HepG2 (cell line): Measurements from ENCODE around the gene SYNE3. TPM values are rescaled to one million over a fixed set of nuclear protein-coding genes. Genes with fewer than 3 reads are reported as not detected.

Experiments
- ATAC-seq: fragments of 200-7000 bp; cut with Tn5 transposase; 3 replicates; pipeline ENCODE4 v1.9.1; 2020; ENCODE audit warnings: mild to moderate bottlenecking, moderate library complexity
- BruUV-seq: library from RNA; stranded (reverse); fragments of 400-500 nt; replicated peaks from 2 replicates; lab custom pipeline; 2021; lab: Mats Ljungman, UMichigan
- CTCF ChIA-PET: fragments of 300-600 bp; formaldehyde crosslinking; extraction: SDS; loops from one replicate; lab custom pipeline; 2021; ENCODE audit warnings: low total read pairs, inconsistent platforms, low intra/inter-chr PET ratio; lab: Yijun Ruan, JAX
- POLR2A ChIA-PET: fragments of 350-600 bp; sonication (Branson Sonifier 250); formaldehyde crosslinking; loops from one replicate; lab custom pipeline; 2020; ENCODE audit warnings: antibody characterized with exemption, inconsistent platforms; lab: Yijun Ruan, JAX
- DNase-seq: peaks from one replicate; pipeline ENCODE4 v3.0.0-alpha.2; 2015; ENCODE audit warnings: low spot score
- FAIRE-seq: peaks from 3 replicates; lab custom pipeline; 2011; peaks lifted over from hg19 to GRCh38; lab: Jason Lieb, UNC
- H2AFZ ChIP-seq: one replicate; pipeline ENCODE4 v1.6.1; 2011; ENCODE audit warnings: low read length, inconsistent platforms
- H3K27ac ChIP-seq: fragments of 300-600 bp; 3 replicates; pipeline ENCODE4 v1.8.0; 2011; ENCODE audit warnings: mixed run types, mild to moderate bottlenecking, mixed read lengths, low read length, inconsistent platforms; ENCODE audit not compliant: insufficient read depth; ENCODE audit errors: extremely low read length
- H3K27me3 ChIP-seq, 2 experiments: fragments of 200-600 bp in 1 of 2; 2 replicates in 1 of 2; 3 replicates in 1 of 2; pipeline versions ENCODE4 v1.6.0 to v1.8.0; 2011; ENCODE audit warnings: low read length in 2 of 2, mild to moderate bottlenecking in 2 of 2, moderate library complexity in 2 of 2, inconsistent platforms in 1 of 2; ENCODE audit not compliant: insufficient read depth in 2 of 2, control insufficient read depth in 1 of 2
- H3K36me3 ChIP-seq, 2 experiments: fragments of 200-600 bp in 1 of 2; replicated peaks in 1 of 2; 2 replicates in 1 of 2; 3 replicates in 1 of 2; pipeline versions ENCODE4 v1.5.1 to v1.8.0; 2011; ENCODE audit warnings: low read length in 2 of 2, inconsistent platforms in 1 of 2; ENCODE audit not compliant: insufficient read depth in 2 of 2, control insufficient read depth in 1 of 2
- H3K4me1 ChIP-seq: 2 replicates; pipeline ENCODE4 v1.5.1; 2012; ENCODE audit warnings: low read length, inconsistent platforms; ENCODE audit not compliant: insufficient read depth
- H3K4me2 ChIP-seq: 2 replicates; pipeline ENCODE4 v1.6.0; 2011; ENCODE audit warnings: low read depth, low read length, inconsistent platforms
- H3K4me3 ChIP-seq, 3 experiments: fragments of 200-600 bp in 1 of 3; sonication (generic), shearing (Covaris generic) in 1 of 3; replicated peaks in 1 of 3; 2 replicates each; pipeline ENCODE4 v1.5.1; 2011 to 2016; ENCODE audit warnings: low read length in 3 of 3, inconsistent platforms in 2 of 3, low read depth in 2 of 3, mild to moderate bottlenecking in 2 of 3, control low read depth in 1 of 3, mixed read lengths in 1 of 3; ENCODE audit not compliant: insufficient read depth in 1 of 3
- H3K79me2 ChIP-seq: one replicate; pipeline ENCODE4 v1.6.1; 2011; ENCODE audit warnings: low read length, inconsistent platforms; ENCODE audit not compliant: insufficient read depth
- H3K9ac ChIP-seq: 2 replicates; pipeline ENCODE4 v1.6.0; 2011; ENCODE audit warnings: mild to moderate bottlenecking, low read depth, low read length, inconsistent platforms; ENCODE audit not compliant: insufficient read depth
- H3K9me3 ChIP-seq: 2 replicates; pipeline ENCODE4 v1.5.1; 2012; ENCODE audit warnings: mild to moderate bottlenecking, low read length
- H4K20me1 ChIP-seq: 2 replicates; pipeline ENCODE4 v1.6.0; 2011; ENCODE audit warnings: inconsistent platforms, mild to moderate bottlenecking, low read length, moderate library complexity; ENCODE audit not compliant: insufficient read depth
- DNMT3B ChIP-seq: conservative IDR thresholded peaks from 2 replicates; pipeline ENCODE4 v1.6.1; 2016; ENCODE audit warnings: missing biosample characterization, control low read depth
- REL ChIP-seq: sonication (generic); formaldehyde crosslinking; conservative IDR thresholded peaks from 2 replicates; pipeline ENCODE4 v1.8.0; 2022; ENCODE audit warnings: mild to moderate bottlenecking, missing genetic modification reagents, moderate library complexity
- ZGPAT ChIP-seq: IDR thresholded peaks from 2 replicates; pipeline ENCODE4 v1.6.1; 2016; ENCODE audit warnings: mild to moderate bottlenecking
- ZNF800 ChIP-seq: sonication (generic); formaldehyde crosslinking; IDR thresholded peaks from 2 replicates; pipeline ENCODE4 v1.4.0; 2020; ENCODE audit warnings: missing genetic modification reagents
- WGBS: methylation state at CpG from one replicate; pipeline ENCODE4 v1.1.6; 2017; ENCODE audit warnings: low lambda C conversion rate; 5-methylcytosine and 5-hydroxymethylcytosine counted together
- in situ Hi-C: cut with HindIII; loops from 2 replicates; pipeline ENCODE4 v1.10.0; 2017; ENCODE audit warnings: low pct_unique_long_range_greater_than_20kb; ENCODE audit not compliant: extremely low pct_ligation_motif_present
- intact Hi-C: fragments of 100-400 bp; cut with micrococcal nuclease; formaldehyde crosslinking; loops from one replicate; pipeline ENCODE4 v1.10.0; 2022; ENCODE audit not compliant: unreplicated experiment
- polyA plus RNA-seq, 8 experiments: library from polyadenylated mRNA; depleted of rRNA in 3 of 8; stranded (reverse) in 7 of 8; unstranded in 1 of 8; fragments of >200 nt; fragmentation: Illumina TruSeq in 4 of 8; extraction: Trizol in 4 of 8; gene quantifications; 2 replicates each; pipeline versions ENCODE4 v1.2.1 to v1.2.3, GENCODE V29; 2011 to 2016; ENCODE audit warnings: low read depth in 4 of 8, missing spikeins in 1 of 8, mixed read lengths in 1 of 8; ENCODE audit not compliant: insufficient read depth in 1 of 8
- total RNA-seq, 5 experiments: library from RNA; depleted of rRNA; stranded (reverse); fragments of >200 nt; fragmentation: Illumina TruSeq; extraction: Trizol; gene quantifications; 2 replicates each; pipeline ENCODE4 v1.2.3, GENCODE V29; 2016; ENCODE audit warnings: low read depth in 1 of 5

Gene SYNE3
- total and polyA plus RNA-seq, 2 of the 13 experiments (the other 11 are each of a cell fraction or from before 2014, with no cell fraction given), result 7.8 to 8.0 TPM

- TF ChIP-seq ZNF800 (CRISPR knock-in tag), result no peak
- no peak for TF ChIP-seq REL (CRISPR knock-in tag)
These were observed 28.1 kb upstream of the SYNE3 start (continued) for GRCh38 chr14:95544588-95544987.

GRCh38 chr14:95543021-95543420 lies 26.6 kb upstream of the SYNE3 start:
- WGBS, result 97% methylated on average over 5 of the region's 5 CpGs
- POLR2A ChIA-PET, result no interaction called here
- Histone ChIP-seq H3K9ac (no peak overlapping the region), H3K4me3 (no peak overlapping the region), H3K36me3 (peaks cover 12 to 33% of the 10 kb centered on the region in 2 experiments), H3K79me2 (peaks cover 89% of the 10 kb centered on the region), H4K20me1 (peaks cover 37% of the 10 kb centered on the region), H3K4me2 (no peak overlapping the region), H2AFZ (no peak overlapping the region), H3K4me1 (peaks cover 74% of the 10 kb centered on the region), H3K27ac (no peak overlapping the region), H3K27me3 (no peaks in the 10 kb centered on the region), H3K9me3 (no peaks in the 10 kb centered on the region)
- no peak for DNase-seq
- in situ Hi-C loops (no loop called here), intact Hi-C loops (no loop called here)
- TF ChIP-seq DNMT3B (CRISPR knock-in tag) (no peak), ZGPAT (CRISPR knock-in tag) (no peak)
- no peak for FAIRE-seq
- no peak for ATAC-seq
- CTCF ChIA-PET, result no interaction called here
- BruUV-seq, result no TSS peak
